CD8-positive, alpha-beta memory T cell (primary cell): Measurements from ENCODE around the gene NCK2. TPM values are rescaled to one million over a fixed set of nuclear protein-coding genes. Genes with fewer than 3 reads are reported as not detected.
"Not testable (repeated sequence)": the region's sequence is repeated elsewhere in the genome, so short reads cannot be mapped to it uniquely, and the experiment has no call there.

Experiments used
- CTCF ChIA-PET: fragments of 350-600 bp; sonication (Branson Sonifier 250); formaldehyde crosslinking; loops from one replicate; lab custom pipeline; 2021; ENCODE audit warnings: antibody characterized with exemption; lab: Charles Lee
- POLR2A ChIA-PET: fragments of 350-600 bp; sonication (Branson Sonifier 250); formaldehyde crosslinking; loops from one replicate; lab custom pipeline; 2021; ENCODE audit warnings: antibody characterized with exemption; lab: Charles Lee
- DNase-seq, 5 donors: peaks; one replicate each; pipeline versions ENCODE4 v3.0.0 to v3.0.0-alpha.2; 2020 to 2022; ENCODE audit warnings: mixed read lengths in 1 of 5
- H3K27ac ChIP-seq: one replicate; pipeline ENCODE4 v1.7.0; 2013; ENCODE audit warnings: low read depth, mild to moderate bottlenecking, low read length, moderate library complexity
- H3K27me3 ChIP-seq: 2 replicates; pipeline ENCODE4 v1.7.0; 2013; ENCODE audit warnings: low read length, mild to moderate bottlenecking; ENCODE audit not compliant: insufficient read depth, poor library complexity, severe bottlenecking
- H3K36me3 ChIP-seq: 2 replicates; pipeline ENCODE4 v1.7.0; 2013; ENCODE audit warnings: mild to moderate bottlenecking, low read length, moderate library complexity; ENCODE audit not compliant: insufficient read depth
- H3K4me1 ChIP-seq: 2 replicates; pipeline ENCODE4 v1.7.0; 2013; ENCODE audit warnings: mild to moderate bottlenecking, low read length, moderate library complexity; ENCODE audit not compliant: insufficient read depth
- H3K4me3 ChIP-seq: 2 replicates; pipeline ENCODE4 v1.7.0; 2013; ENCODE audit warnings: mild to moderate bottlenecking, low read length
- H3K9me3 ChIP-seq: 2 replicates; pipeline ENCODE4 v1.7.0; 2013; ENCODE audit warnings: mild to moderate bottlenecking, low read length
- H3K27ac Mint-ChIP-seq, 8 donors: one replicate each; pipeline ENCODE4 v1.8.0; 2020 to 2021; ENCODE audit warnings: mixed read lengths in 8 of 8, mild to moderate bottlenecking in 6 of 8, inconsistent platforms in 3 of 8, moderate library complexity in 3 of 8
- H3K27me3 Mint-ChIP-seq, 2 donors: one replicate each; pipeline ENCODE4 v1.8.0; 2020 to 2021; ENCODE audit warnings: mixed read lengths in 2 of 2, mild to moderate bottlenecking in 1 of 2, moderate library complexity in 1 of 2
- H3K36me3 Mint-ChIP-seq, 3 donors: one replicate each; pipeline ENCODE4 v1.8.0; 2020 to 2021; ENCODE audit warnings: mixed read lengths in 3 of 3, inconsistent platforms in 1 of 3, mild to moderate bottlenecking in 1 of 3
- H3K4me1 Mint-ChIP-seq, 3 donors: one replicate each; pipeline ENCODE4 v1.8.0; 2020 to 2021; ENCODE audit warnings: mixed read lengths in 3 of 3, inconsistent platforms in 1 of 3, mild to moderate bottlenecking in 1 of 3
- H3K4me3 Mint-ChIP-seq, 7 donors: one replicate each; pipeline ENCODE4 v1.8.0; 2020 to 2021; ENCODE audit warnings: mixed read lengths in 7 of 7, mild to moderate bottlenecking in 6 of 7, moderate library complexity in 4 of 7, inconsistent platforms in 2 of 7
- H3K9me3 Mint-ChIP-seq, 5 donors: one replicate each; pipeline ENCODE4 v1.8.0; 2020 to 2022; ENCODE audit warnings: mixed read lengths in 5 of 5, mild to moderate bottlenecking in 3 of 5, moderate library complexity in 2 of 5, inconsistent platforms in 1 of 5
- polyA plus RNA-seq: library from polyadenylated mRNA; unstranded; fragments of 300-500 nt; fragmentation: Illumina TruSeq; gene quantifications from one replicate; pipeline ENCODE4 v1.2.3, GENCODE V29; 2021
- total RNA-seq, 2 experiments: library from RNA; stranded (reverse); gene quantifications; one replicate each; pipeline ENCODE4 v1.2.3, GENCODE V29; 2021

NCK2 gene
- total and polyA plus RNA-seq, 3 experiments from 2014 or later, result 72.4 to 77.9 (median 76.1) TPM

DNA sequence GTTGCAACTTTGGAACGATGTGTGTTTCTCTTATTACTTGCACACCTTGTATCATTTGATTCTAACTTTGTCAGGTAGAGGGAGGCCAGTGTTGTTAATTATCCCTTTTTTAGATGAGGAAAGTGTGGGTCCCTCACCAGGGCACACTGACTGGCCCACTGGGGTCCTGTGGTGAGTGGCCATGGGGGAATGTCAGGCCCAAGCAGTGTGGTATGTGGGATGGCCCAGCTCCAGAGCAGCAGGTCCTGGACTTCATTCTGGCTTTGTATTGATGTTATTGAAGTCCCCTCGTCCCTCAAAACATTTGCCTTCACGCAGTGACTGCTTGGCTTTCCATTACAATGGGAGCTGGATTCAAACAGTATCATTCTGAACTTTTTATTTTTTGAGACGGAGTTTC, 11.7 kb downstream of the NCK2 start:
- CTCF ChIA-PET, result interaction anchor here (0.9 to 2.0 kb wide), 7 partner anchors 9 to 47 kb away, joined by 3 to 7 read pairs (median 4); no protein-coding TSS in a partner anchor
- H3K9me3 Mint-ChIP-seq, result no peaks in the 10 kb centered on the region
- Histone ChIP-seq H3K27ac (peak overlapping the region; percentile 14), H3K4me1 (peaks cover 99% of the 10 kb centered on the region), H3K36me3 (no peaks in the 10 kb centered on the region), H3K27me3 (no peaks in the 10 kb centered on the region), H3K9me3 (no peaks in the 10 kb centered on the region), H3K4me3 (no peak overlapping the region)
- peak overlapping the region; percentile 80 to 96 (median 87) for H3K27ac Mint-ChIP-seq
- H3K36me3 Mint-ChIP-seq, result peaks cover 6 to 26% (median 13%) of the 10 kb centered on the region in 3 donors
- H3K27me3 Mint-ChIP-seq, result no peaks in the 10 kb centered on the region
- peak overlapping the region; percentile 44 to 78 (median 65) for H3K4me3 Mint-ChIP-seq
- peaks cover 95 to 100% (median 100%) of the 10 kb centered on the region in 3 donors for H3K4me1 Mint-ChIP-seq
- POLR2A ChIA-PET, result interaction anchor here (1.1 to 1.9 kb wide), 2 partner anchors 10 to 18 kb away, joined by 5 to 18 read pairs; no protein-coding TSS in a partner anchor
- no peak for DNase-seq

- not testable (repeated sequence) for H3K27me3 ChIP-seq, H3K9me3 Mint-ChIP-seq, DNase-seq, H3K27ac ChIP-seq, H3K36me3 ChIP-seq, H3K27me3 Mint-ChIP-seq, H3K4me3 ChIP-seq, H3K9me3 ChIP-seq
- Mint-ChIP-seq H3K4me3 (peak overlapping the region; percentile 29 to 78 (median 65)), H3K4me1 (peaks cover 94 to 100% (median 100%) of the 10 kb centered on the region in 3 donors), H3K27ac (peak overlapping the region; percentile 80 to 96 (median 87)), H3K36me3 (peaks cover 6 to 23% (median 10%) of the 10 kb centered on the region in 3 donors)
- POLR2A ChIA-PET, result interaction anchor here (1.9 kb wide), 1 partner anchor 11 kb away, joined by 18 read pairs; no protein-coding TSS in a partner anchor
- peaks cover 99% of the 10 kb centered on the region for H3K4me1 ChIP-seq
- CTCF ChIA-PET, result interaction anchor here (1.0 to 2.0 kb wide), 4 partner anchors 10 to 15 kb away, joined by 4 to 7 read pairs (median 4); no protein-coding TSS in a partner anchor
Measured at GRCh38 chr2:105756865-105757264, 12.2 kb downstream of the NCK2 start.

- H3K27ac ChIP-seq, result no peak overlapping the region
- H3K4me3 ChIP-seq, result no peak overlapping the region
- H3K27me3 ChIP-seq, result no peaks in the 10 kb centered on the region
- DNase-seq, result no peak
- H3K36me3 ChIP-seq, result no peaks in the 10 kb centered on the region
- POLR2A ChIA-PET, result no interaction called here
- H3K27ac Mint-ChIP-seq, result peak overlapping the region; percentile 80 to 96 (median 87)
- no peaks in the 10 kb centered on the region for H3K27me3 Mint-ChIP-seq
- no peaks in the 10 kb centered on the region for H3K9me3 Mint-ChIP-seq
- H3K36me3 Mint-ChIP-seq, result peaks cover 6 to 20% (median 10%) of the 10 kb centered on the region in 3 donors
- peaks cover 99% of the 10 kb centered on the region for H3K4me1 ChIP-seq
- peak overlapping the region; percentile 29 to 78 (median 65) for H3K4me3 Mint-ChIP-seq
- no peaks in the 10 kb centered on the region for H3K9me3 ChIP-seq
- CTCF ChIA-PET, result interaction anchor here (1.0 to 1.9 kb wide), 2 partner anchors 12 to 14 kb away, joined by 4 to 5 read pairs; no protein-coding TSS in a partner anchor
- H3K4me1 Mint-ChIP-seq, result peaks cover 94 to 100% (median 100%) of the 10 kb centered on the region in 3 donors
Measured at GRCh38 chr2:105757433-105757832, 12.7 kb downstream of the NCK2 start.

DNA sequence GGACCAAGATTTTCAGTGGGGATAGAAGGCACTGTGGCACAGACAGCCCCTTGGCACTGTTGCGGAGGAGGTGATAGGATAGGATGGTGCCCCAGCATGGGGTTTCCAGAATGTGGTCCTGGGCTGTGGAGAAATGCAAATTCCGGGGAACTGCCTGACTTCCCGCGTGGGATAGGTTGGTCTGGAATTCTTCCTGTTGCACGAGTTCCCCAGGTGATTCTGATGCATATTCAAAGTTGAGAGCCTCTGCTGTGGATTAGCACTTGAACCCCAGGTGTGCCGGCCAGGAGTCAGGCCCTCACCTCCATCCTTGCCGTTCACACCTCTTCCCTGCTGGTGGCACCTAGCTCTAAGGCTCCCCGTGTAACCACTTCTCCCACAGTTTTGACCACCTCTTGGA, 15.5 kb downstream of the NCK2 start:
- peak overlapping the region; percentile 53 to 89 (median 62) for H3K4me3 Mint-ChIP-seq
- Histone ChIP-seq H3K36me3 (no peaks in the 10 kb centered on the region), H3K9me3 (no peaks in the 10 kb centered on the region), H3K27ac (no peak overlapping the region), H3K4me1 (peaks cover 97% of the 10 kb centered on the region), H3K4me3 (no peak overlapping the region), H3K27me3 (no peaks in the 10 kb centered on the region)
- POLR2A ChIA-PET, result interaction anchor here (0.7 to 1.1 kb wide), 2 partner anchors 18 to 20 kb away, joined by 3 to 4 read pairs; no protein-coding TSS in a partner anchor
- no peak for DNase-seq
- CTCF ChIA-PET, result interaction anchor here (0.7 kb wide), 1 partner anchor 359 kb away, joined by 3 read pairs; no protein-coding TSS in a partner anchor
- H3K36me3 Mint-ChIP-seq, result peaks cover 0 to 21% (median 5%) of the 10 kb centered on the region in 3 donors
- H3K27me3 Mint-ChIP-seq, result no peaks in the 10 kb centered on the region
- peaks cover 93 to 100% (median 97%) of the 10 kb centered on the region in 3 donors for H3K4me1 Mint-ChIP-seq
- peak overlapping the region; percentile 81 to 94 (median 91) for H3K27ac Mint-ChIP-seq
- H3K9me3 Mint-ChIP-seq, result no peaks in the 10 kb centered on the region

GRCh38 chr2:105760639-105761337, 16.1 kb downstream of the NCK2 start:
- Histone ChIP-seq H3K27ac (no peak overlapping the region), H3K27me3 (no peaks in the 10 kb centered on the region), H3K4me3 (no peak overlapping the region), H3K4me1 (peaks cover 97% of the 10 kb centered on the region), H3K9me3 (no peaks in the 10 kb centered on the region), H3K36me3 (no peaks in the 10 kb centered on the region)
- H3K4me3 Mint-ChIP-seq, result peak overlapping the region; percentile 47 to 89 (median 62)
- peak overlapping the region; percentile 81 to 94 (median 91) for H3K27ac Mint-ChIP-seq
- H3K27me3 Mint-ChIP-seq, result no peaks in the 10 kb centered on the region
- peaks cover 0 to 24% (median 5%) of the 10 kb centered on the region in 3 donors for H3K36me3 Mint-ChIP-seq
- peaks cover 92 to 100% (median 97%) of the 10 kb centered on the region in 3 donors for H3K4me1 Mint-ChIP-seq
- H3K9me3 Mint-ChIP-seq, result no peaks in the 10 kb centered on the region
- ChIA-PET CTCF (interaction anchor here (1.8 kb wide), 1 partner anchor 8 kb away, joined by 5 read pairs; no protein-coding TSS in a partner anchor), POLR2A (interaction anchor here (0.7 to 1.1 kb wide), 2 partner anchors 17 to 20 kb away, joined by 3 to 4 read pairs; no protein-coding TSS in a partner anchor)
- no peak for DNase-seq

DNA sequence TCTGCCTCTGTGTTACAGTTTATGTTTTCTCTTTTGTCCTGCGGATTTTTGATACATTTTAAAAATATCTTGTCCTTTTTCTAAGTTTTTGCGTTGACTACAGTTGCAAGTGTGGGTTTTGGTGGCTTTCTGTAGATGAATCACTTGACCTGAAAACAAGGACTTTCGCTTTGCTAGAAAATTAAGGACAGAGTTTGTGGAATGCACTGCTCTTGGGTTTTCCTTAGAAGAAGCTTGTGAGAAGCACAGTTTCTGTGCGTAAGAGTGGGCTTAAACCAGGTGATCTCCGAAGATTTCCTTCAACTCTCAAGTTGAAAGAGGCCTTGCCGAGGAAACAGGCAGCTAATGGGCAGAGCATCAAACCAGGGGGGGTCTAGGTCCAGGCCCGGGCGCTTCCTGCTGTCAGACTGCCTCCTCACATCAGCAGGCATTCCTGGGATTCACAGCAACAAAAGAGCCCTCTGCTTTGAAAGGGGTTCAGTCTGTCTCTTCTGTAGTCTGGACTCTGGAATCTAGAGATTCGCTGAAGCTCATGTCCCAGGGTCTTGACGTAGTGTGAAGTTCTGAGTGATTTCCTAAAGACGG, 17.3 kb downstream of the NCK2 start:
- H3K27ac ChIP-seq, result peak overlapping the region; percentile 28
- POLR2A ChIA-PET, result no interaction called here
- H3K9me3 ChIP-seq, result no peaks in the 10 kb centered on the region
- H3K27ac Mint-ChIP-seq, result peak overlapping the region; percentile 76 to 94 (median 88)
- peaks cover 92 to 100% (median 97%) of the 10 kb centered on the region in 3 donors for H3K4me1 Mint-ChIP-seq
- H3K27me3 Mint-ChIP-seq, result no peaks in the 10 kb centered on the region
- H3K9me3 Mint-ChIP-seq, result no peaks in the 10 kb centered on the region
- CTCF ChIA-PET, result interaction anchor here (1.1 to 1.8 kb wide), 2 partner anchors 9 to 11 kb away, joined by 3 to 5 read pairs; no protein-coding TSS in a partner anchor
- no peaks in the 10 kb centered on the region for H3K36me3 ChIP-seq
- H3K4me3 ChIP-seq, result peak overlapping the region; percentile 29
- H3K27me3 ChIP-seq, result no peaks in the 10 kb centered on the region
- peaks cover 97% of the 10 kb centered on the region for H3K4me1 ChIP-seq
- peak overlapping the region; percentile 62 to 89 (median 70) for H3K4me3 Mint-ChIP-seq
- no peak for DNase-seq
- peaks cover under 1 to 36% (median 4%) of the 10 kb centered on the region in 3 donors for H3K36me3 Mint-ChIP-seq

GRCh38 chr2:105763076-105763475, 18.4 kb downstream of the NCK2 start:
- no peaks in the 10 kb centered on the region for H3K9me3 ChIP-seq
- no peak overlapping the region for H3K4me3 ChIP-seq
- no peak overlapping the region for H3K27ac ChIP-seq
- no peaks in the 10 kb centered on the region for H3K9me3 Mint-ChIP-seq
- DNase-seq, result no peak
- H3K36me3 Mint-ChIP-seq, result peaks cover 11 to 44% (median 13%) of the 10 kb centered on the region in 3 donors
- peak overlapping the region in 6 of 7 donors; percentile 7 to 75 (median 63) for H3K4me3 Mint-ChIP-seq
- no peaks in the 10 kb centered on the region for H3K27me3 Mint-ChIP-seq
- H3K4me1 Mint-ChIP-seq, result peaks cover 92 to 100% (median 97%) of the 10 kb centered on the region in 3 donors
- ChIA-PET CTCF (interaction anchor here (1.1 to 1.8 kb wide), 6 partner anchors 9 to 20 kb away, joined by 3 to 6 read pairs (median 4); no protein-coding TSS in a partner anchor), POLR2A (interaction anchor here (1.8 kb wide), 1 partner anchor 25 kb away, joined by 4 read pairs; no protein-coding TSS in a partner anchor)
- H3K4me1 ChIP-seq, result peaks cover 96% of the 10 kb centered on the region
- H3K36me3 ChIP-seq, result no peaks in the 10 kb centered on the region
- H3K27me3 ChIP-seq, result no peaks in the 10 kb centered on the region
- peak overlapping the region; percentile 76 to 94 (median 88) for H3K27ac Mint-ChIP-seq
